HG02943 (cell line): ENCODE results near the gene LAMC1.
A peak's percentile ranks its signal among the peaks of the same experiment; 100 is the strongest.

Experiments used
- ATAC-seq: cut with Tn5 transposase; IDR thresholded peaks from one replicate; pipeline ENCODE4 v1.9.1; 2021; ENCODE audit warnings: mild to moderate bottlenecking, low read depth, moderate library complexity; ENCODE audit not compliant: unreplicated experiment

LAMC1 gene

GRCh38 chr1:183180218-183180617, 157.0 kb downstream of the LAMC1 start:
- no peak for ATAC-seq

DNA sequence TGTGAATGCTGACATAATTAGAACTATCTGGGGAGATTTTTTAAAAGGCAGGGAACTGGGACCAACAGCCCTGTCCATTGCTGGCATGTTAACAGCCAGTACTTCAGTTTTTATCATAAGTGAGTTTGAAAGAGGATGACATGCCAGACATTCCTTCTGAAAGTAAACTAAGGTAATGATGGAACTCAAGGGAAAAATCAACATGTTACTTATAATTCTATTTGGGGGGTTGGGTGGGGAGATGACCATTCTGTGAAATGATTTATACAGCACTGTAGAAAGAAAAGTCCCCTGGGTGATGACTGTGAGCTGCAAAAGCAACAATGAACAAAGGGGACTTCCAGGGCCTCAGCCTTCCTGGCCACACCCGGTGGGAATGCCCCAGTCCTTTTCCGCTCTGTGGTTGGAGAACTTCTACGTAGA, 157.4 kb downstream of the LAMC1 start:
- no peak for ATAC-seq

GRCh38 chr1:183185941-183186490, 162.8 kb downstream of the LAMC1 start, which contains the start of gene LAMC2:
Gene LAMC2 (plus strand): TSS chr1:183186264. CDS start chr1:183186353, 89 bp downstream.
- ATAC-seq, result no peak

- no peak for ATAC-seq
These were observed 163.6 kb downstream of the LAMC1 start for GRCh38 chr1:183186841-183187240.

DNA sequence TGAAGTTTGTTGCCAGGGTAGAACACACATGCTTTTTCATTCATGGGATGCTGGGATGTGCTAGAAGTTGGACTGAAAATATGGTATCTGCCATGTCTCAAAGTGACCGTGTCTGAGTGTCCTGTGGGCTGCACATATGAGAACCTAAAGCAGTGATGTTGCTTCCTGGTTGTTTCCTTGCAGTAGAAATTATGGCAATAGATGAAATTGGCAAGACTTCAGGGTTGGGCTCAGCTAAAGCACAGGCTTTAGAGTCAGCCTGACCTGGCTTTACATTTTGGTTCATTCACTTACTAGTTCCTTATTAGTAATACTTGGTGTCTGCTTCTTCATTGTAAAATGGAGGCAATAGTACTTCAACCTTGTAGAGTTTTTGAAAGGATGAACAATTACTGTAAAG, 165.0 kb downstream of the LAMC1 start:
- ATAC-seq, result no peak

GRCh38 chr1:183191833-183192232, 168.6 kb downstream of the LAMC1 start:
- ATAC-seq, result no peak

- ATAC-seq, result no peak
These were observed 170.8 kb downstream of the LAMC1 start for GRCh38 chr1:183193963-183194525.

- peak; percentile 95 for ATAC-seq
These were observed 171.4 kb downstream of the LAMC1 start for GRCh38 chr1:183194527-183195141.

DNA sequence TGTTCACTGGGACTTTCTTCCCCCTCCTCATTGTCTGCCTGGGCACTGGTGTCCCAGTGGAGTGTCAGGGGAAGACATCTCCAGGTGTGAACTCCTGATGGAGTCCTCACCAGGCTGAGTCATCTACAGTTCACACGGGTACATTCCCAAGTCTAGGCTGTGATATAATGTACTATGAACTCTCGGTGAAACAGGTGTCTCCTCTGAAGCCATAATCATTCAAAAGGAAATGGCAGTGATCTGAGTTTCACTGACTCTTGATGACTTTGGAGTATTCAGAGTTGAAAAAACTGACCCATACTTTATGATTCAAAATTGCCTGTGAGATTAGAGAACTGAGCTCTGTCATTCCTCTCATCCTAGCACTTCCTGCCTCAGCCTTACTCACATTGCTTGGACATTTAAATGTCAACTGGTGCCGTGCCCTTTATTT, 171.9 kb downstream of the LAMC1 start:
- peak; percentile 52 for ATAC-seq
